ENCODE results near the gene TAMM41. TPM values are rescaled to one million over a fixed set of nuclear protein-coding genes. Genes with fewer than 3 reads are reported as not detected.
A peak's percentile ranks its signal among the peaks of the same experiment; 100 is the strongest.
"Not testable (repeated sequence)": the region's sequence is repeated elsewhere in the genome, so short reads cannot be mapped to it uniquely, and the experiment has no call there.

The TAMM41 gene, protein sequence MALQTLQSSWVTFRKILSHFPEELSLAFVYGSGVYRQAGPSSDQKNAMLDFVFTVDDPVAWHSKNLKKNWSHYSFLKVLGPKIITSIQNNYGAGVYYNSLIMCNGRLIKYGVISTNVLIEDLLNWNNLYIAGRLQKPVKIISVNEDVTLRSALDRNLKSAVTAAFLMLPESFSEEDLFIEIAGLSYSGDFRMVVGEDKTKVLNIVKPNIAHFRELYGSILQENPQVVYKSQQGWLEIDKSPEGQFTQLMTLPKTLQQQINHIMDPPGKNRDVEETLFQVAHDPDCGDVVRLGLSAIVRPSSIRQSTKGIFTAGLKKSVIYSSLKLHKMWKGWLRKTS
- 10 to 100 TPM; 18.1 to 39.3 (median 27.6) TPM for polyA plus RNA-seq (ENCODE audit: low read depth in 6 of 6)

DNA sequence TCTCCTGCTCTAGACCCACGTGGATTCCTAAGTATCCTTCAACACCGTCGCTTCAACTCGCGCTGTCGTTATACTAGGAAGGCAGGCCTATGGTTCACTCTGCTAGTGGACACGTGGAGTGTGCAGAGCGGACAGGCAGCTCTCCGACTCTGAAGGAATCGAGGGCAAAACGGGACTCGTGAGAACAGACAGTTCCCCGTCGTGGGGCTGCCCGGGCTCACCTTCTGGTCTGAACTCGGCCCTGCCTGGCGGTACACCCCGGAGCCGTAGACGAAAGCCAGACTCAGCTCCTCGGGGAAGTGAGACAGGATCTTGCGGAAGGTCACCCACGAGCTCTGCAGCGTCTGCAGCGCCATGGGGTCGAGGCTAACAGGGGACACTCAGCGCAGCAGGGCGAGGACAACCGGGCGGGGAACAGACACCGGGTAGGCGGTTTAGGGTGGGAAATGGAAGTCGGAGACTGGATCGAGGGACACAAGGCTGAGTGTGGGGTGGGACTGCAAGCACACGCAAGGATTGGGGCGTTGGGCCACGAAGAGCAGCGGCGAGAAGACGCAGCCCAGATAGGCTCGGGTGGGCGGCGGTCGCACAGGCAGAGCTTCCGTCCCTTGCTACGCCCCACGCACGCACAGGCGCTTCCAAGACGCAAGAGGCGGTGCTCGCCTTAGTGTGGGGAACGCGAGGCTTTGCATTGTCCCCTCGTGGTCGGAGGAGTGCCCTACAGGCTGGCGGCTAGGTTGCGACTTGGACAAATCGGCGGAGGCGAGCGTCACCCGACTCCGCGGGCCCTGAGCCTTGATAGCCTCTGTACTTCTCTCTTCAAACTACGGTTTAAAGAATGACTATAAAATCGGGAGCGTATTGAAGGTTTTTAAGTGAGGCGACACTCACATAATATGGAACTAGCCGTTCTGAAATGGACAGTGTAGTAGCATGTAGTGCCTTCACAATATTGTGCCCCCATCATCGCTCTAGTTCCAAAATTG, at the start of gene TAMM41:
TSS of gene TAMM41 (minus strand) at position 605 of the 986 bp plus-strand sequence. CDS start at position 356, 249 bp downstream.
- Mint-ChIP-seq H3K27ac (peak within 1 kb of the TSS; percentile 94 to 98 (median 98)), H3K4me1 (peaks cover 36 to 51% (median 37%) of the 10 kb centered on the region in 3 donors), H3K4me3 (peak within 1 kb of the TSS; percentile 98 to 100 (median 99)), H3K9me3 (peaks cover 0 to 4% (median 0%) of the 10 kb centered on the region in 7 donors), H3K27me3 (no peaks in the 10 kb centered on the region), H3K36me3 (peaks cover 8 to 11% of the 10 kb centered on the region in 2 donors)
- DNase-seq (peak; percentile 84), ATAC-seq (ENCODE audit: low read depth in 2 of 2) (peak; percentile 99)

DNA sequence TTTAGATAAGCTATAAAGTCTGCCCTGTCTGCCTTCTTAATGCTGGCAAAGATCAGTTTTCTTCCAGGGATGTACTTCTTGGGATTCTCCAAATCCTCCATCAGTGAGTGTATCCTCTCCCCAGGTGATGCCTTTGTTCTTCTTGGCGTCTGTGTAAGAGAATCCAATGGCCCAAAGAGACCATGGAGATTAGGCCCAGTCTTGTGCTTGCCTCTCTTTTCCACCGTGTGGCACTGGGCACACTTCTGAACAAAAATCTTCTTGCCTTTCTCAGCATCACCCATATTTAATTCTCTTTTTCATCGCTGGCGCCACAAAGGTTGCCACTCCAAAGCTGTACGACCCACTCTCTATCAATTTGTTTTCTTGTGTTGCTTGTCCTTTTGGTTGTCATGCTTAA, 32.2 kb upstream of the TAMM41 start:
- ATAC-seq (ENCODE audit: low read depth in 2 of 2) (no peak), DNase-seq (no peak)
- Mint-ChIP-seq H3K9me3 (no peaks in the 10 kb centered on the region), H3K4me3 (no peak overlapping the region), H3K27me3 (peaks cover 0 to 17% (median 16%) of the 10 kb centered on the region in 3 donors), H3K27ac (peak overlapping the region in 1 of 6 donors; percentile 34), H3K4me1 (no peaks in the 10 kb centered on the region), H3K36me3 (no peaks in the 10 kb centered on the region)

GRCh38 chr3:11874707-11875106, 28.0 kb upstream of the TAMM41 start:
- H3K4me3 Mint-ChIP-seq; H3K27ac Mint-ChIP-seq; DNase-seq; H3K9me3 Mint-ChIP-seq; ATAC-seq (ENCODE audit: low read depth in 2 of 2); H3K36me3 Mint-ChIP-seq; H3K4me1 Mint-ChIP-seq: not testable (repeated sequence)
- H3K27me3 Mint-ChIP-seq, result peaks cover 16 to 26% (median 24%) of the 10 kb centered on the region in 3 donors

DNA sequence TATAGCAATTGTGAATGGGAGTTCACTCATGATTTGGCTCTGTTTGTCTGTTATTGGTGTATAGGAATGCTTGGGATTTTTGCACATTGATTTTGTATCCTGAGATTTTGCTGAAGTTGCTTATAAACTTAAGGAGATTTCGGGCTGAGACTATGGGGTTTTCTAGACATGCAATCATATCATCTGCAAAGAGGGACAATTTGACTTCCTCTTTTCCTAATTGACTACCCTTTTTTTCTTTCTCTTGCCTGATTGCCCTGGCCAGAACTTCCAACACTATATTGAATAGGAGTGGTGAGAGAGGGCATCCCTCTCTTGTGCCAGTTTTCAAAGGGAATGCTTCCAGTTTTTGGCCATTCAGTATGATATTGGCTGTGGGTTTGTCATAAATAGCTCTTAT, 17.1 kb upstream of the TAMM41 start:
- ATAC-seq (ENCODE audit: low read depth in 2 of 2); H3K4me1 Mint-ChIP-seq; H3K4me3 Mint-ChIP-seq; H3K27ac Mint-ChIP-seq; H3K36me3 Mint-ChIP-seq; DNase-seq: not testable (repeated sequence)
- peaks cover 4 to 17% (median 9%) of the 10 kb centered on the region in 7 donors for H3K9me3 Mint-ChIP-seq
- H3K27me3 Mint-ChIP-seq, result peaks cover 32 to 48% (median 40%) of the 10 kb centered on the region in 3 donors

DNA sequence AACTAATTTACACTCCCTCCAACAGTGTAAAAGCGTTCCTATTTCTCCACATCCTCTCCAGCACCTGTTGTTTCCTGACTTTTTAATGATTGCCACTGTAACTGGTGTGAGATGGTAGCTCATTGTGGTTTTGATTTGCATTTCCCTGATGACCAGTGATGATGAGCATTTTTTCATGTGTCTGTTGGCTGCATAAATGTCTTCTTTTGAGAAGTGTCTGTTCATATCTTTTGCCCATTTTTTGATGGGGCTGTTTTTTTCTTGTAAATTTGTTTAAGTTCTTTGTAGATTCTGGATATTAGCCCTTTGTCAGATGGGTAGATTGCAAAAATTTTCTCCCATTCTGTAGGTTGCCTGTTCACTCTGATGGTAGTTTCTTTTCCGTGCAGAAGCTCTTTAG, 15.9 kb upstream of the TAMM41 start:
- not testable (repeated sequence) for H3K4me3 Mint-ChIP-seq; ATAC-seq (ENCODE audit: low read depth in 2 of 2); H3K36me3 Mint-ChIP-seq; DNase-seq; H3K4me1 Mint-ChIP-seq
- peaks cover 4 to 17% (median 11%) of the 10 kb centered on the region in 7 donors for H3K9me3 Mint-ChIP-seq
- peak overlapping the region in 1 of 6 donors; percentile 39 for H3K27ac Mint-ChIP-seq
- peaks cover 32 to 57% (median 40%) of the 10 kb centered on the region in 3 donors for H3K27me3 Mint-ChIP-seq

GRCh38 chr3:11862145-11862544, 15.5 kb upstream of the TAMM41 start:
- not testable (repeated sequence) for H3K4me3 Mint-ChIP-seq; H3K27ac Mint-ChIP-seq; H3K4me1 Mint-ChIP-seq; H3K36me3 Mint-ChIP-seq; ATAC-seq (ENCODE audit: low read depth in 2 of 2); DNase-seq
- Mint-ChIP-seq H3K9me3 (peaks cover 4 to 21% (median 13%) of the 10 kb centered on the region in 7 donors), H3K27me3 (peaks cover 32 to 60% (median 44%) of the 10 kb centered on the region in 3 donors)

GRCh38 chr3:11860213-11860612, 13.5 kb upstream of the TAMM41 start:
- ATAC-seq (ENCODE audit: low read depth in 2 of 2); H3K36me3 Mint-ChIP-seq; H3K4me3 Mint-ChIP-seq; DNase-seq; H3K27ac Mint-ChIP-seq; H3K4me1 Mint-ChIP-seq: not testable (repeated sequence)
- peaks cover 4 to 27% (median 15%) of the 10 kb centered on the region in 7 donors for H3K9me3 Mint-ChIP-seq
- peaks cover 15 to 49% (median 35%) of the 10 kb centered on the region in 3 donors for H3K27me3 Mint-ChIP-seq

DNA sequence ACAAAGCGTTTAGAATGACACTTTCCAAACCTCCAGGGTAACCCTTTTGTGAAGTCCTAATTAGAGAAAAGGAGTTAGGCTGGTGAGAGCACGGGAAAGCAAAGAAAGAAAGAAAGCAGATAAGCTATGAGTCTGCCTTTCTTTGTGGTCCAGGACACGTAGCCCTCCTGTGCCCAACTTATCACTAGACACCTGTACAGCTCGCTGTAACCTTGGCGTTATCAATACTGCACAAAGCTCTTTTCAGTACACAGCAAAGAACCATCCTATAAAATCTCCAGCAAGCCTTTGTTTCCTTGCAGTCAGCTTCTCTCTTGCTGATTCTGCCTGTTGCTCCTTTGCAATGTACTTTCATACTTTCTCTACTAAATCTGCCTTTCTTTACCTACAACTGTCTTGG, 6.8 kb upstream of the TAMM41 start:
- Mint-ChIP-seq H3K4me1 (peaks cover 0 to under 1% (median 0%) of the 10 kb centered on the region in 3 donors), H3K27ac (no peak overlapping the region), H3K27me3 (peaks cover 14 to 40% (median 22%) of the 10 kb centered on the region in 3 donors), H3K36me3 (no peaks in the 10 kb centered on the region), H3K4me3 (peak overlapping the region in 1 of 8 donors; percentile 4), H3K9me3 (peaks cover 0 to 13% (median 2%) of the 10 kb centered on the region in 7 donors)
- ATAC-seq (ENCODE audit: low read depth in 2 of 2) (no peak), DNase-seq (no peak)

GRCh38 chr3:11850003-11850402, 3.3 kb upstream of the TAMM41 start:
- H3K4me1 Mint-ChIP-seq, result peaks cover 27 to 34% (median 28%) of the 10 kb centered on the region in 3 donors
- H3K9me3 Mint-ChIP-seq, result peaks cover 0 to 4% (median 0%) of the 10 kb centered on the region in 7 donors
- H3K27me3 Mint-ChIP-seq, result peaks cover 9 to 25% (median 14%) of the 10 kb centered on the region in 3 donors
- DNase-seq, result no peak
- peak overlapping the region in 2 of 6 donors; percentile 33 to 59 for H3K27ac Mint-ChIP-seq
- no peaks in the 10 kb centered on the region for H3K36me3 Mint-ChIP-seq
- H3K4me3 Mint-ChIP-seq, result peak overlapping the region in 1 of 8 donors; percentile 60
- no peak for ATAC-seq (ENCODE audit: low read depth in 2 of 2)

- peaks cover 0 to 4% (median 0%) of the 10 kb centered on the region in 7 donors for H3K9me3 Mint-ChIP-seq
- peaks cover 9 to 10% (median 9%) of the 10 kb centered on the region in 3 donors for H3K27me3 Mint-ChIP-seq
- H3K27ac Mint-ChIP-seq, result peak overlapping the region; percentile 15 to 98 (median 95)
- H3K4me3 Mint-ChIP-seq, result peak overlapping the region in 7 of 8 donors; percentile 98 to 100 (median 99)
- ATAC-seq (ENCODE audit: low read depth in 2 of 2), result no peak
- peaks cover 36 to 46% (median 37%) of the 10 kb centered on the region in 3 donors for H3K4me1 Mint-ChIP-seq
- no peak for DNase-seq
- H3K36me3 Mint-ChIP-seq, result peaks cover 8 to 11% of the 10 kb centered on the region in 2 donors
Measured at GRCh38 chr3:11847607-11848006, 922 bp upstream of the TAMM41 start.

DNA sequence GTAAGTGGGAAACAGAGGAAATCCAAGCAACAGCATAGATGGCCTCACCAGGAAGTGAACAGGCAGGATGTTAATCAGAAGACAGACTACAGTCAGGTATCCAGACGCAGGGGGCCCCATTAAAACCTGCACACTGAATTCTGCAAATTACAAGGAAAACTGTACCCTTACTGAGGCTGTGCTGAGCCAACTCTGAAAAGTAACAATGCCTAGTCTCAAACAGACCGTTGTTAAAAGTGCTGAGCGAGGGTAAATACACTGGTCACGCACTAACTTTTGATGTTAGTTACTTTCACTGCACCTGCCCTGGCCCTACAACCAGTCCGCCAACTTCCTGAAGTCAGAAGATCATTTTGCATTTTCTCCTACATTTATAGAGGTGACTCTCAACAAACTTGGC, 1.0 kb downstream of the TAMM41 start:
- Mint-ChIP-seq H3K9me3 (peaks cover 0 to 4% (median 0%) of the 10 kb centered on the region in 7 donors), H3K4me1 (peaks cover 36 to 54% (median 37%) of the 10 kb centered on the region in 3 donors), H3K36me3 (peaks cover 8 to 11% of the 10 kb centered on the region in 2 donors), H3K27me3 (no peaks in the 10 kb centered on the region), H3K27ac (peak overlapping the region; percentile 69 to 98 (median 96)), H3K4me3 (peak overlapping the region; percentile 98 to 100 (median 99))
- DNase-seq (no peak), ATAC-seq (ENCODE audit: low read depth in 2 of 2) (no peak)

DNA sequence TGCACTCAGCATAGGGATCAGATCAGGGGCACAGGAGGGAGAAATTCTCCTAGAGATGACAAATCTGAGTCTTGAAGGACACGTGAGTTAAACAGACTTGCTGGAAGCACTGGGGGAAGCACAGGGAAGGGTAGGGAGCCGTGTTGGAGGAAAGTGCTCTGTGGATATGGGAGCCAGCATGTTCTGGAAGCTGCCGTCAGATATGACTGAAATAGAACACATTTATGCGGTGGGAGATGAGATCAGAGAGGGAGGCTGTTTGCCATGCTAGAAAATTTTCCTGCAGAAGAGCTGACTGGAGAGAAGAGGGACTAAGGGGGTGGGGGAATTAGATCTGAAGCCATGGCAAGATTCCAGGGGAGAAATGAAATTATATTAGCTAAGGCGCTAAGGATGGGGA, 1.8 kb downstream of the TAMM41 start:
- peak overlapping the region in 3 of 6 donors; percentile 13 to 97 (median 71) for H3K27ac Mint-ChIP-seq
- H3K36me3 Mint-ChIP-seq, result peaks cover 8 to 14% of the 10 kb centered on the region in 2 donors
- no peaks in the 10 kb centered on the region for H3K27me3 Mint-ChIP-seq
- ATAC-seq (ENCODE audit: low read depth in 2 of 2), result no peak
- H3K4me3 Mint-ChIP-seq, result peak overlapping the region in 7 of 8 donors; percentile 27 to 100 (median 99)
- no peak for DNase-seq
- peaks cover 36 to 54% (median 37%) of the 10 kb centered on the region in 3 donors for H3K4me1 Mint-ChIP-seq
- peaks cover 0 to 4% (median under 1%) of the 10 kb centered on the region in 7 donors for H3K9me3 Mint-ChIP-seq
